ENCODE results near the gene RPL22L1.

- TF ChIP-seq ZFP30 (CRISPR knock-in tag; IDR thresholded peaks at IDR 0.05) (no peak), ARNTL (CRISPR knock-in tag; IDR thresholded peaks at IDR 0.05; ENCODE audit: borderline replicate concordance, low read depth) (no peak), RARB (CRISPR knock-in tag; IDR thresholded peaks at IDR 0.05) (no peak), ZFP3 (CRISPR knock-in tag; IDR thresholded peaks at IDR 0.05) (no peak)
- TF ChIP-seq, protein P1, sequence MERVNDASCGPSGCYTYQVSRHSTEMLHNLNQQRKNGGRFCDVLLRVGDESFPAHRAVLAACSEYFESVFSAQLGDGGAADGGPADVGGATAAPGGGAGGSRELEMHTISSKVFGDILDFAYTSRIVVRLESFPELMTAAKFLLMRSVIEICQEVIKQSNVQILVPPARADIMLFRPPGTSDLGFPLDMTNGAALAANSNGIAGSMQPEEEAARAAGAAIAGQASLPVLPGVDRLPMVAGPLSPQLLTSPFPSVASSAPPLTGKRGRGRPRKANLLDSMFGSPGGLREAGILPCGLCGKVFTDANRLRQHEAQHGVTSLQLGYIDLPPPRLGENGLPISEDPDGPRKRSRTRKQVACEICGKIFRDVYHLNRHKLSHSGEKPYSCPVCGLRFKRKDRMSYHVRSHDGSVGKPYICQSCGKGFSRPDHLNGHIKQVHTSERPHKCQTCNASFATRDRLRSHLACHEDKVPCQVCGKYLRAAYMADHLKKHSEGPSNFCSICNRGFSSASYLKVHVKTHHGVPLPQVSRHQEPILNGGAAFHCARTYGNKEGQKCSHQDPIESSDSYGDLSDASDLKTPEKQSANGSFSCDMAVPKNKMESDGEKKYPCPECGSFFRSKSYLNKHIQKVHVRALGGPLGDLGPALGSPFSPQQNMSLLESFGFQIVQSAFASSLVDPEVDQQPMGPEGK (CRISPR knock-in tag; IDR thresholded peaks at IDR 0.05; ENCODE audit: borderline replicate concordance): no peak
These were observed 34.7 kb downstream of the RPL22L1 start for GRCh38 chr3:170835336-170835735.
